CD4-positive, alpha-beta T cell treated with Interleukin-21 for 1 hour (primary cell): Measurements from ENCODE around the gene PIK3R4.

Experiments used
- DNase-seq: peaks from one replicate; pipeline ENCODE4 v3.0.0-alpha.2; 2020

The PIK3R4 gene

DNA sequence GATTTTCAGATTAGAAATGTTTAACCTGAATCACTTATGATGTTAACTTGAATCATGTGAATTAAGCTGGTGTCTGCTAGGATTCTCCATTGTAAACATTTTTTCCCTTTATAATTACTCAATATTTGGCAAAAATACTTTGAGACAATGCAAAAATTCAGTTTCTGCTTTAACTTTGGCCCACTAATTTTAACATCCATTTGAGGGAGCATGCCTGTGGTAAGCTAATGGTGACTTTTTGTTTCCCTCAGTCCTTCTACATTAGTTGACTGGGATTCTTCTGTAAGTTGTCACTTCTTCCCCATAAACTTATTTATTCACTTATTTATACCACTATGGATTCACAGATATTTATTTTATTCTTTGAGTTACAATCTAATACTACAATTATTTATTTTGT is 59.3 kb downstream of the PIK3R4 start:
- no peak for DNase-seq

DNA sequence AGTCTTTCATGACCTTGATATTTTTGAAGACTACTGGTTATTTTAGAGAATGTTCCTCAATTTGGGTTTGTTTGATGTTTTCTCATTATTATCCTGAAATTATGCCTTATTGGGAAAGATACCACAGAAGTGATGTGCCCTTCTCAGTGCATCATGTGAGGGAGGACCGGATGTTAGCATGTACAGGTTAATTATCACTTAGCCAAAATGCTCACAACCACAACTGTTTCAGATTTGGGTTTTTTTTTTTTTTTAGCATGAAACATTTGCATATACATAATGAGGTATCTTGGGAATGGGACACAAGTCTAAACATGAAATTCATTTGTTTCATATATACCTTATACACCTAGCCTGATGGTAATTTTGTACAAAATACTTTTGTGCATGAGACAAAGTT is 59.8 kb downstream of the PIK3R4 start:
- no peak for DNase-seq

DNA sequence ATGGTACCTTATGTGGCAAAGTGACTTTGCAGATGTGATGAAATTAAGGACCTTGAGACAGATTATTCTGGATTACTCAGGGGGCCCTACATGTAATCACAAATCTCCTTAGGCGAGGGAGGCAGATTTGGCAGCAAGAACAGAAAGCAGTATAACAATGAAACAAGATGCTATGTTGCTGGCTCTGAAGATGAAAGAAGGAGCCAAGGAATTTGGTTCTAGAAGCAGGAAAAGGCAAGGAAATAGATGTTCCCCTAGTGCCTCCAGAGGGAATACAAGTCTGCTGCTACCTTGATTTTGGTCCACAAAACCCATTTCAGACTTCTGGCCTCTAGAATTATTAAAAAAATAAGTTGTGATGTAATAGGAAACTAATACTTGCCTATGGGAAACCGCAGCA is 64.5 kb downstream of the PIK3R4 start:
- DNase-seq, result no peak

DNA sequence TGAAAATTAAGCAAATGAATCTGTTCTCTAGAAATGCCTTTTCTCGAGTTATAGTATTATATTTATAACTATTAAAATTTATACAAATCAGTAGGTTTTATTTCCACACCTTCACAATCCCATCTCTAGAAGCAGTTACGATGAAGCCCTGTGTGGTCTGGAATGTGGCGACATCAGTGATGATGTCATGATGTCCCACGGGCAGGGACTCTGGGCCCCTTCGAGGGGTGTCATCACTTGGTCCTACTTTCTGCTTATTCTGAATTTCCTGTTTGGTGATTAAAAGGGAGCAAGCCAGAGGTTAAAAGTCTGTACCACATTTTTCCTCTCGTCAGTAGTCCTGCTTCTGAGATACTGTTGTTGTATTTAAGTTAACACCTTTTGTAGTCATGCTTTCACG is 67.4 kb downstream of the PIK3R4 start:
- DNase-seq, result no peak

DNA sequence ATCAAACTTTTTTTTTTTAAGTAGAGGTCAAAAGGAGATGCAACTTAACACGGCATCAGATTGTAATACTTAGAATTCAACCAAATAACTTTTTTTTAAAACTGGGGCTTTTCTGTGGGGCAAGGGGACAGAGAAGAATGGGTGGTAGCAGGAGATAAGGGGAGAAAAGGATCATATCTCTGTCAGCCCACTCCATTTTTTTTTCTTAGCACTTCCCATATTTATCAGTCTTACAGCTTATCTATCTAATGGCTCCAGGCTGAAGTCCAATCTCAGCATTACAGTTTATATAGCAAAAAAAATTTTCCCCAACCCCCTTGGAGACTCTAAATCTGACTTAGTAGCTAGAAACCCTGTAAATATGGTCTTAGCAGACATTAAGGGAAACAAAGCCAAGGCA is 69.3 kb downstream of the PIK3R4 start:
- no peak for DNase-seq

DNA sequence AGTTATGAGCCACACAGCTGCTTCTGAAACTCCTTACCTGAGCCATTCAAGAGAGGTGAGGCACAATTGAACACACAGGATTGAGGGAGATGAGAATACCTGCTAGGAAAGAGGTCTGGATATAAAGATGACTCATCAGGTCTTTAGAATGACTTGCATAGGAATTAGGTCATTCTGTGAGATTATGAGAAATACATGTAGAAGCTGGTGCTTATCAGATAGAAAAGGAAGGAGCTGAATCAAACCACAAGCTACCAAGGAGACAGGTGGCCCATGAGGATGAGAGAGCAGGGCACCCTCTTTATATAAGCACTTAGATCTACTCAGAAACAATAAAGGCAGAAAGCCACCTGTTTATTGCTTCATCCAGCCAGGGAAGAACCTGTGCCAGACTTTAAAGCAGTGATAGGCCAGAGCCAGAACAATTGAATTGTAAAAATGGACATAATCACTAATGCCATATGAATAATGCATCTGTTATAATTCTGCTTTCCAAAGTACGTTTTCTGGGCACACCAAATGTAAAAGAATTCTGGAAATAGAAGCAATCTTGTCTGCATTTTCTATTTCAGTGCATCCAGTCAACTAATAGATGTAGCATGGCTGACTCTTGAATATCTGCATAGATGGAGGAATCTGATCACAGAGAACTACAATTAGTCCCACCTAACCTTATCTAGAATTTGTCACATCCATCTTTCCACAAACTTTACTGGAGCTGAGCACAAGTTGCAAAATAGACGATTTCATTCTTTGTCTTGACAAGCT is 74.9 kb downstream of the PIK3R4 start:
- no peak for DNase-seq

DNA sequence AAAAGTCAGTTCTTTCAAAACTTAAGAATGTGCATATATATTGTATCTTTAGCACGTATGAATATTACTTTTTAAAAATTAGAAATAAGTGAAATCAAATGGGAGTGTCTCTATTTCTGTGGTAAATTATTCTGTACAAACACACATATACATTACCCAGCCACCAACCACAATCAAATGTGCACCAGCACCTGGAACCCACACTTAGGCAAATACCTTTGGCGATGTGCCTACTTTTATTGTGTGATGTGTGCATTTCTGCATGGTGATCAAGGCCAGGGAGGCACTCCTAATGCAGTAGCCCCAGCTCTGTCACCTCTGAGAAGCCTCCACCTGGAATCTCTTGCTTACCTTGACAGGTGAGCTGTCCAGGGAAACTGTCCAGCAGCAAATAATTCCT is 76.9 kb downstream of the PIK3R4 start:
- DNase-seq, result no peak

DNA sequence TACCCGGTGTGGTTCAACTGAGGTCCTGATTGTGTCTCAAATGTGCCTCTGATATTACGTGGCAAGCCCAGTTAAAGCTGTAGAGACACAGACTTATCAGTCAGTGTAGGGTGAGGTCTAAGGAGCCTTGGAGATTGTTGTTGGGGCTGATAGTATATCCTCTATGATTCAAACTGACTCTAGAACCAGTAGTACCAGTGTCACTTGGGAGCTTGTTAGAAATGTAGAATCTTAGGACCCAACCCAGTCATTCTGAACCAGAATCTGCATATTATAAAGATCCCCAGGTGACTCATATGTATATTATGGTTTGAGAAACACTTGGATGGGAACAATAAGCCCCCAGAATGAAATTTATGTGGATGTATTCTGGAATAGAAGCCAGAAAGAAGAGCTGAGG is 83.5 kb downstream of the PIK3R4 start:
- no peak for DNase-seq

DNA sequence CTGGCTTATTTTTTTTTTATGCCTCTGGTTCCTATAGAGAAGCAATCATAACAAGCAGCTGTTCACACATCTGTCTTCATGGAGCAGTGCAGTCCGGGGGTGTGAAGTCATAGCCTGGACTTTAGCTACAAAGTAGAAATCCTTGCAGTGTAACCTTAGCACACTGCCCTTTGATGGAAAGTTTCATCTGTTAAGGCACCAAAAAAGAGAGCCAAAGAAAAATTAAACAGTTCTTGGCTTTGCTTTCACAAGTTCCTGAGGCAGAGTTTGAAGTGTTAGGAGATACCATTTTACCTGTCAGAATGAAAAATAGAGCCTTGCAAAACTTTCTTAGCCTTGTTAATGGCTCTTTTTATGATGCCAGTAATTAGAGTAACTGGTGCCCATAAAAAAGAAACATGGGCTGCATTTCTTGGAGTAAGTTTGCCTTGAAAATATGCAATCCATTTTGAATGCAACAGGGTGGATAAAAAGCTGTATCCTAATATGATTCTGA is 84.1 kb downstream of the PIK3R4 start:
- DNase-seq, result no peak

DNA sequence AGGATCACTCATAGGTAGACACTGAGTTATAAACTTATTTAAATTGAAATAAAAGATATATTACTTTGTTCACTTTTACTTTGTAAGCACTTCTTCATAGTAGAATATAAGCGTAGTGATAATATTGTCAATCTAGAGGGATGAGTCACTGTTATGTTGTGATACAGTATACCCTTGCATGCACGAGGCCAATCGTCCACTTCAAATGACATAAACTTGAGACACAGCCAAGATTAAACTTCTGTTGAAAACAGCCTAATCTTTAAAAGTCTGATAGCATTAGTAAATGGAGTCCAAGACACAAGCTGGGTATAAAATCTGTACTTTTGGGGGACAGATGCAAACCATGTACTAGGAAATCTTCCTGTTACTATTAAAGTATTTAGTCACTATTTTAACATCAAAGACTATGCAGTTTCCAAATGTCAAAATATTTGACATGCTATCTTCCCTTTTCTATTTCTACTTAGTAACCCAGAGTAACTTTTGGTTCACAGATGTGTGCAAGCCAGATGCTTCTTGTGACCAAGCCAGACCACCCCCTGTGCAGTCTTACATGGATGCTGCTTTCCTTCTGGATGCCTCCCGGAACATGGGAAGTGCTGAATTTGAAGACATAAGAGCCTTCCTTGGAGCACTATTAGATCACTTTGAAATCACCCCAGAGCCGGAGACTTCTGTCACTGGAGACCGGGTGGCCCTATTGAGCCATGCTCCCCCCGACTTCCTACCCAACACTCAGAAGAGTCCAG is 85.3 kb downstream of the PIK3R4 start:
- no peak for DNase-seq

DNA sequence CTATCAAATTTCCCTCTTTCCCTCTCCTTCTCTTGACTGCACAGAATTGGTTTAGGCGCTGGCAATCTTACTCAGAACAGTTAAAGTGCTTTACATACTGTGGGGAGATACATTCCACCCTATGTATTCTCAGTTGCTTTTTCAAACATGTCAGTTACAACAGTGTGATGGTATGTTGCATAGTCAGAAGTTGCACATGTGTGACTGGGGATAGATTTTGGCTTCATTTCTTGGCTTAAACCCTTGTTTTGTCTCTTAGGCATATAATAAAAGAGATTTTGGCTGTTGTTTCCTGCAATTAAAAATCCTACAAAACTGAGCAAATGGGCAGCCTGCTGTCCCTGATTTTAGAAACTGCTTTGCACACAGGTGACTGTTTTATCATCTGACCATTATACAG is 86.7 kb downstream of the PIK3R4 start:
- no peak for DNase-seq

DNA sequence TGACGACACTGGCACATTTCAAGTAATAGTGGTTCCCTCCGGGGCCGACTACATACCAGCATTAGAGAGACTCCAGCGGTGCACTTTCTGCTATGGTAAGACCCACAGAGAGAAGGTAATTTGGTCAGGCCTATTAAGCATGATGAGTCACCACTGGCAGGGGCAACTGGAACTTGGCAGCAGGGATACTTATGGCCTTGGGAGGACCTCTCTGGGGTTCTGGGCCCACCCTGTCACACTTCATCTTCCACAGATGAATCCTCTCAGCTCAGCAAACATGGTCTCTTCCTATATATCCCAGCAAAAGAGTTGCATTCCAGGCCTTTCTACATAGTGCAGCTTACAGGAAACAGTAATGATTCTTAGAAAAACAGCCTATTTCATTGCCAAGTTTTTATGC is 88.0 kb downstream of the PIK3R4 start:
- DNase-seq, result no peak

DNA sequence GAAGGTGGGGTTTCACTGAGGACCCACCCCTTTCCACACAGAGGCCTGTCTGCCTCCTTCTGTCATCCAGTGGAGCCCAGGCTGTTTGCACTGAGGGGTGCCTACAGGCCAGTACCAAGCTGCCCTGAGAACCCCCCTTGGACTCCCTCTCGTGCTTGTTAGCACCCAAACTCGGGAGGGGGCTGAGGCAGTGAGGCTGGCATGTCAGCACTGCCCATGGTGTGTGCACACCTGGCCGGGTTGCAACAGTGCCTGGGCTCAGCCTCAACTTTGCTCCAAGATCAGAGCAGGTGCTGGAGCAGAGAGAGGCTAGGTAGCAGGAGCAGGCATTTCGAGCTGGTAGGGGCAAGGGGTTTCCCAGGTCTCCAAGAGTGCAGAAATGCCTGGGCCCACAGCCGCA is 90.0 kb downstream of the PIK3R4 start:
- no peak for DNase-seq

DNA sequence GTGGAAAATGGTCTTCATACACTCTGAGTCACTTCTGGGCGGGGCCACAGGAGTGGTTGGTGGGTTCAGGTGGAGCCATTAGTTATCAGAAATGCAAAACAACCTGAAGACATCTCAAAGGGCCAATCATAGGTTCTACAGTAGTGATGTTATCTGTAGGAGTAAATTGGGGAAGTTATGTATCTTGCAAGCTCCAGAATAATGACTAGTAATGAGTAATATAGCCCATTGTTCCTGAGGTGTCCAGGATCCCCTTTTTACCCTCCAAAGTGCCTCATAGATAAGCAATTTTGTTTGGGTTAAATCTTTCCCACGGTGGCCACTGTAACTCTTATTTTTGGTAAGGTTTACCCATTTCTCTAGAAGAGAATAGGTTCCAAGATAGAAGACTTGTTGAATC is 91.7 kb downstream of the PIK3R4 start:
- DNase-seq, result no peak

DNA sequence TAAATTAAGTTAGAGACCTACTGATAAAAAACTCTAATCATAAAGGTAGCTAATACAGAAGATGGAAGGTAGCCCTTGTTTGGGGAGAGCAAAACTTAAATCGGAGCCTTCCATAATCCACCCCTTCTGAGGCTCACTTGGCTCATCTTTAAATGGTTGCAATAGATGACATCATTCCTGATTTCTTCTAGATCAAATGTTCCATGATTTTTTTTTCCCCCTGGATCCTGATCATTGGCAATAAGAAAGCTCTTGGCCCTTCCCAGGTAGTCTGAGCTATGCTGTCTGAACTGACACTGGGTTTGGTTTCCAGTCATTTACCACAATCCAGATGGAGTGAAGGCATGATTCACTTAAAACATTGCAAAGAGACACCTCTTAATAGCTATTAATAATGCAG is 92.5 kb downstream of the PIK3R4 start:
- DNase-seq, result no peak

DNA sequence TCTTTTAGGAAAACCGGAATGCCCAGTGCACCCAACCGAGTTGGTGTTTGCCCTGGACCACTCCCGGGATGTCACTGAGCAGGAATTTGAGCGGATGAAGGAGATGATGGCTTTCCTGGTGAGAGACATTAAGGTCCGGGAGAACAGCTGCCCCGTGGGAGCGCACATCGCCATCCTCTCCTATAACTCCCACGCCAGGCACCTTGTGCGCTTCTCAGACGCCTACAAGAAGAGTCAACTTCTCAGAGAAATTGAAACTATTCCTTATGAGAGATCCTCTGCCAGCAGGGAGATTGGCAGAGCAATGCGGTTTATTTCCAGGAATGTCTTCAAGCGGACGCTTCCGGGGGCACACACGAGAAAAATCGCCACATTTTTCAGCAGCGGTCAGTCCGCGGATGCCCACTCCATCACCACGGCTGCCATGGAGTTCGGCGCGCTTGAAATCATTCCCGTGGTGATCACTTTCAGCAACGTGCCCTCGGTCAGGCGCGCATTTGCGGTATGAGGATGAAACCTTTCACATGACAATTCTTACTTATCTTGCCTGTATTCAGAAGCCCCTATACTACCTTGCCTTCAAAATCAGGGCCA is 97.5 kb downstream of the PIK3R4 start:
- DNase-seq, result no peak

DNA sequence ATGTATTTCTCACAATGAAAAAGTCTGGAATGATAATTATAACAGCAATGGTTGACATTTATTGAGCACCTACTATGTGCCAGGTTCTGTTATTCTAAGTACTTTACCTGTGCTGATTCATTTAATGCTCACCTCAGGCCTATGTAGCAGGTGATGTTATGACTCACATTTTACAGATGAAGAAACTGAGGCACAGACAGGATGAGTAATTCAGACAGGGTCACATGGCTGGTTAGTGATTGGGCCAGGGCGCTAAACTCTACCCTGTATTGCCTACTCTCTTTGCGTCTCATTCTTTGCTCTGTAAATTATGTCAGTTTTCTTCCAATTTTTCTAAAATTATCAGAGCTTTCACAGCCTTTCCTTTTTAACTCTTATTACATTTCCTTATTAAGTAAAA is 98.3 kb downstream of the PIK3R4 start:
- DNase-seq, result no peak

DNA sequence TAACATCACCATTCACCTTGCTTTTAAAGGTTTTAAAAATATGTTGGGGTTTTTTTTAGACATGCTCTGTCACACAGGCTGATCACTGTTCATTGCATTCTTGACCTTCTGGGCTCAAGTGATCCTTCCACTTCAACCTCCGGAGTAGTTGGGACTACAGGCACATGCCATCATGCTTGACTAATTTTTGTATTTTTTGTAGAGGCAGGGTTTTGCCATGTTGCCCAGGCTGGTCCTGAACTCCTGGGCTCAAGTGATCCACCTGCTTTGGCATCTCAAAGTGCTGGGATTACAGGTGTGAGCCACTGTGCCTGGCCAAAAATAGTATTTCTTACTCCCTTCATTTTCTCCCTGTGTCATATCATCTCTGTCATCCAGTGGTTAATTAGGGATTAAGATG is 101.4 kb downstream of the PIK3R4 start:
- DNase-seq, result no peak

DNA sequence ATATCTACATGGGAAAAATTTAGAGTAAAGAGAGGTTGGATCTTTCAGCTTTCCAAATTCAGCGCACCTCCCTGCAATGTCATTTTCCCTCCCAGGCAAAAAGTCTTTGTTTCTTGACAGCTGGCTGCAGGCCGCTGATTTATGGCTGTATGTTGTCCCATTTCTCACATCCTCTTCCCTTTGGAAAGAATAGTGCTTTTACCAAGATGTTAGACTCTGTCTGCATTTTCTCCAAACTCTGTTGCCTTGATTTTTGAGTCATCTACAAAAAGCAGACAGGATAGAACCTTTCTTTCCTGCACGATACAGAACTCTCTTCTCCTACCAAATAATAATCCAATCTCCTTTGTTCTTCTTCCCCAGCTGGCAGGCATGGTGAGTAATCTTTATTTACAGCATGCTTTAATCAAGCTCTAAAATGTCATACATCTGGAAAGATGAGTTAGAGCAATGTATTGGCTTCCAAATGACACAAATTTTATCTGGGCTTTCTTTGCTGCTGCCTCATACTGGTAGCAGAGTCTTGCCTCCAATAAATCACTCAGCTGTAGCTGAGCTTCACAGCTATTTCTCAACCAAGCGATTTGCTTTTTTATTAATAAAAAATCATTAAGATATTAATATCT is 101.9 kb downstream of the PIK3R4 start:
- DNase-seq, result no peak

DNA sequence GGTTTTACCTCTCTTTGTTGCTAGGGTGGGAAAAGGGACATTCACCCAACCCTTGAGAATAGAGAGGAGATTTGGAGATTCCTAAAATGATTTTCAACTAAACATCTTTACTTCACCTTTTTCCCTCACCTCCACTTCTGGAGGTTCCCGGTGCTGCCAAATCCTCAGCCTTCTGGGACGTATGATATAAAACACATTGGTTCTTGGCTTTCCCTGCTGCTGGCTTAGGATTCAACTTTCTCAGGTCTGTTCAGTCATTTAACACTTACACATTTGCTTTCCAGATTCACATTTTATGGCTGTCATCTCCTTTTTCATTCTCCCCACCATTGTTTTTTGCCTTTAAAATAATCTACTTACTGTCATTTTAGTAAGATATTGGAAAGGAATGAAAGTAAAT is 106.6 kb downstream of the PIK3R4 start:
- no peak for DNase-seq

DNA sequence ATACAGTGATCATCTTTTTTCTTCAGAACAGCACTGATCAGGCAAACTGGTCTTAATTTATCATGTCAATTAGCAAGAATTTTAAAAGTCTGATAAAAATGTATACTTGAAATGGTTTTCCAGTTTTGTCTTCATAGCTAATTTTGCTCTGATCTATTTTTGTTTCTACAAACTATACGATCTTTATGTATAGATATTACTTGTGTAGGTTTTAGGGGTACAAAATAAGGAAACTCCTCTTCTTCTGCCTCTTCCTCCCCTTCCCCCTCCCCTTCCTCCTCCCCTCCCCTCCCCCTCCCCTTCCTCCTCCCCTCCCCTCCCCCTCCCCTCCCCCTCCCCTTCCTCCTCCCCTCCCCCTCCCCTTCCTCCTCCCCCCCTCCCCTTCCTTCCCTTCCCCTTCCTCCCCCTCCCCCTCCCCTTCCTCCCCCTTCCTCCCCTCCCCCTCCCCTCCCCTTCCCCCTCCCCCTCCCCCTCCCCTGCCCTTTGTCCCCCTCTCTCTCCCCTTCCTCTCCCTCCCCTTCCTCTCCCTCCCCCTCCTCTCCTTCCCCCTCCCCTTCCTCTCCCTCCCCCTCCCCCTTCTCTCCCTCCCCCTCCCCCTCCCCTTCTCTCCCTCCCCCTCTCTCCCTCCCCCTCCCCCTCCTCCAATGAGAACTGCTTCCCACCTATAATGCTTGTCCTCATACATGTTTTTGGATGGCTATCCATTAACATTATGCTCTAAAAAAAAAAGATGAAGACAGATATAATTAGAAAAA is 110.0 kb downstream of the PIK3R4 start:
- no peak for DNase-seq

DNA sequence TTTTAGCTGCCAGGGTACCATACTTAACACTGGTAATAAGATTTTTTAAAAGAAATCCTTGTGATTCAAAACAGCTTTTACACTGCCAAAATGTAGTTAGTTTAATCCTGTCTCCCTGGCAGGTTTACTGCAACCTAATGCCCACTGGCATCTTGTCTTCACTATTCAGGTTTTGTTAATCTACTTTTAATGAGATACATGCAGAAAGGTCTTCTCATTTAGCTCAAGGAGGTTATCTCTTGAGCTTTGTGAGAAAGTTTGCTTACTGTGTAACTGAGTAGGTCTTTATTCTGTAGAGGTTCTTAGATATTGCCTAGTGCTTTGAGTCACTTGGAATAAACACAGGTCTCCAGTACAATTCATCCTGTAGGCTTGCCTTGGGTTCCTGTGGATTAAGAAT is 110.7 kb downstream of the PIK3R4 start:
- DNase-seq, result no peak

DNA sequence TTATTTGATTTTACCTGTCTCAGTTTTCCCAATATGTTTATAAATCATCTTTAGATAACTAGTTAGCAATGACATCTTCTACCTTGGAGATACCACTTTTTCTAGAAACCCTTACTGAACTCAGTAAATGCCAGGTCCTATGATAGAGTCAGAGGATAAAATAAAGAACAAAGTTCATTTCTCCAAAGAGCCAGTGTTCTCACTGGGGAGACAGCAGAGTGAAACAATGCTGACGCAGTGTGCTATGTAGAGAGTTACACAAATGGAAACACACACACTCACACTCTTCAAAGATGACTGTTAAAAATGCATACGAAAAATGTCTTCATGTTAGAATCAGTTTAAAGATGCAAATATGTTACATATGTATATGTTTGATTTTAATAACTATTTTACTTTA is 111.3 kb downstream of the PIK3R4 start:
- DNase-seq, result no peak
